GM18505 (cell line): ENCODE results near the gene GALNT9.
"Not testable (repeated sequence)": the region's sequence is repeated elsewhere in the genome, so short reads cannot be mapped to it uniquely, and the experiment has no call there.

Experiments
- ATAC-seq: cut with Tn5 transposase; IDR thresholded peaks from one replicate; pipeline ENCODE4 v1.9.1; 2021; ENCODE audit not compliant: unreplicated experiment
- POLR2A ChIP-seq: IDR thresholded peaks from 4 replicates; pipeline ENCODE4 v1.6.1; 2011; ENCODE audit warnings: borderline replicate concordance; ENCODE audit not compliant: insufficient read depth, insufficient read length; ENCODE audit errors: extremely low read depth

Gene GALNT9

GRCh38 chr12:132262256-132263060, 66.9 kb downstream of the GALNT9 start:
- TF ChIP-seq POLR2A, result no peak
- no peak for ATAC-seq

DNA sequence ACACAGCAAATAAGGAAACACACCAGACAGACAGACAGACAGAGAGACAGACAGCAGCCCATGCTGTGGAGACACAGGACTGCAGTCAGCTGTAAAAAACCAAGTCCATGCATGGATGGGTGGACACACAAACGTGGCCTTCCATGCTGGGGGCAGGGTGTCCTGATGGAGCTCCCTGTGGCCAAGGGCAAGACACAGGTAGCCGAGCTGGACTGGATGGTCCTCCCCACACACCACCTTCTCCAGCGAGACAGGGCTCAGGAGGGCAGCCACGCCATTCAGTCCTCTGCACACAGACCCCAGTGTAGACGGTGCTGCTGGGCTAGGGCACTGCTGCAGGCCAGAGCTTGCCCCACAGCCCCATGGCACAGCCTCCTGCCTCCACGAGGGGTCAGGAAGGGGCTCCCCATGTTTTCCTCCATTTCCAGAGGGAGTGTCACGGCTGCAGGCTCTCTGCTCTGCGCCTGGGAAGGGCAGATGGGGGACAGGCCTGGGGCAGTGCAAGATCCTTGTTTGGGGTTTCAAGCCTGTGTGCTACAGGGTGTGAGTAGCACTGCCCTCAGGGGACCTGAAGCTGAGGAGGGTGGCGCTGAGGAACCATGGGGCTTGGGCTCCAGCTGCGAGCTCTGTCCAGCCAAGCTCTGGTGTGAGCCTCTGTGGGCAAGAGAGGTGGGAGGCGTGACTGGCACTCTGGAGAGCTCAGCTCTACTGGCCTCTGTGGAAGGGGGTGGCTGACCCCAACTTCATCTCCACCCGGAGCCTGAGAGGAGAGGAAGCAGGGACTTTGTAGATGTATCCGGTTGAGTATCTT, 67.9 kb downstream of the GALNT9 start:
- no peak for TF ChIP-seq POLR2A
- ATAC-seq, result no peak

- no peak for TF ChIP-seq POLR2A
- ATAC-seq, result no peak
These were observed 68.7 kb downstream of the GALNT9 start for GRCh38 chr12:132260721-132261120.

- no peak for TF ChIP-seq POLR2A
- ATAC-seq, result no peak
These were observed 69.3 kb downstream of the GALNT9 start for GRCh38 chr12:132259872-132260695.

- ATAC-seq, result no peak
- TF ChIP-seq POLR2A, result no peak
These were observed 70.0 kb downstream of the GALNT9 start for GRCh38 chr12:132259364-132259871.

DNA sequence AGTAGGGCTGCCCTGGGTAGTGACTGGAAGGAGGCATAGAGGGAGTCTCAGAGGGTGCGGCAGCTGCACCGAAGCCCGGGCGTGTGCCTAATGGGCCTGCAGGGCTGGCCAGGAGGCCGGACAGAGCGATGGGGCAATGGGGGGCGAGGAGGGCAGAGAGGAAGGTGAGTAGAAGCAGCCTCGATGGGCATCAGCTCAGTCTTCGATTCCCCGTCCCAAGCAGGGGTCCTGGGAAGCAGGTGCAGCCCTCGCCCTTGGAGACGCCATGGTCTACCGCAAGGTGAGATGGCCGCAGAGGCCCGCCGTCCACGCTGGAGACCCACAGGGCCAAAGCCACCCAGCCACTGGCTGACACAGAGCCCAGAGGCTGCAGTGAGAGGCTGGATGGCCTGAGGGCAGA, 70.8 kb downstream of the GALNT9 start:
- no peak for ATAC-seq
- TF ChIP-seq POLR2A, result no peak

DNA sequence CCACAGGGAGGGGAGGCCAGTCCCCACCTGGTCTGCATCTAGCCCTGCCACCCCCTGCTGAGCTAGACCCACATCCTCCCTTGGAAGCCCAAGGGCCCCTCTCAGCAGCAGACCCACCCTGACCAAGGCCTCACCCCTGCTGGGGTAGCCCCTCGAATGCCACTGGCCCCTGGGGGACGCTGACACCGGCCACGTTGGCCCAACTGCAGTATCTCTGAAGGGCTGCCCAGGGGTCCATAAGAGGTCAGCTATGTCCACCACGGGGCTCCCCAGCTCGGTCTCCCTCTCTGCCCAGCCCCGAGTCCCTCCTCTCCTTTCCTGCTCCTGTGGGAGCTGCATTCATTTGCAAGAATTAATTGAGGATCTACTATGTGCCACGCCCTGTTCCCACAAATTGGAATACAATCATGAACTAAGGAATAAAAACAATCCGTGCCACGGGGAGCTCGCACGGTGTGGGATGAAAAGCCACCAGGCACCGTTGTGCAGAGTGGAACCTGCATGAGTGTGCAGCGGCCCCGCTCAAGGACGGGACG, 71.4 kb downstream of the GALNT9 start:
- ATAC-seq, result no peak
- no peak for TF ChIP-seq POLR2A

DNA sequence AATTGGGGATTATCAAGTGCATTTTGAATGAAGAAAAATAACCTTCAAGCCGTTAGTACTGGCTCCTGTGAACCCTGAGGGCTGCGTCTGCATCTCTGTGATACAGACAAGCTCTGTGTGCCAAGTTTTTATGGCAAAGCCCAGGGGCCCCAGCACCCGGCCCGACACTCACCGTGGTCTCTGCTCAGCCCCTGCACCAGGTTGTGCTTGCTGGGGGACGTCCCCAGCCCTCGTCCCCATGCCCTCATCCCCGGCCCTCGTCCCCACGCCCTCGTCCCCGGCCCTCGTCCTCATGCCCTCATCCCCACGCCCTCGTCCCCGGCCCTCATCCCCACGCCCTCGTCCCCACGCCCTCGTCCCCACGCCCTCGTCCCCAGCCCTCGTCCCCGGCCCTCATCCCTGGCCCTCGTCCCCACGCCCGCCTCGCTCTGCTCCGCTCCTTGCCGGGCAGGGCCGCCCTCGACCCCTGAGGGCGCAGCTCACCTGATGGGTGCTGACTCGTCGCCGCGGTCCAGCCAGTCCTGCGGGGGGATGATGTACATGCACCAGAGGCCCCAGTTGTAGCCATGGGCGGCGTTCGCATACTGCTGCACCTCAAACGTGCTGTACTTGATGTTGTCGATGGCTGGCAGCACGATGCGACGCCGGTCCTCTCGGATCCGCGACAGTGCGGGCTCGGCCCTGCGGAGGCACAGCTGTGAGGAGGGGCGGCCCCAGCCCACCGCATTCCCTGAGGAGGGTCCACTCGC, 72.0 kb downstream of the GALNT9 start:
- ATAC-seq, result no peak
- TF ChIP-seq POLR2A, result no peak

- no peak for ATAC-seq
These were observed 72.7 kb downstream of the GALNT9 start for GRCh38 chr12:132256646-132257045.

GRCh38 chr12:132255642-132256041, 73.7 kb downstream of the GALNT9 start:
- TF ChIP-seq POLR2A, result no peak
- no peak for ATAC-seq

More at GRCh38 chr12:132256646-132257045, 72.7 kb downstream of the GALNT9 start:
- no peak for TF ChIP-seq POLR2A

GRCh38 chr12:132253698-132254480, 75.5 kb downstream of the GALNT9 start:
- no peak for ATAC-seq

DNA sequence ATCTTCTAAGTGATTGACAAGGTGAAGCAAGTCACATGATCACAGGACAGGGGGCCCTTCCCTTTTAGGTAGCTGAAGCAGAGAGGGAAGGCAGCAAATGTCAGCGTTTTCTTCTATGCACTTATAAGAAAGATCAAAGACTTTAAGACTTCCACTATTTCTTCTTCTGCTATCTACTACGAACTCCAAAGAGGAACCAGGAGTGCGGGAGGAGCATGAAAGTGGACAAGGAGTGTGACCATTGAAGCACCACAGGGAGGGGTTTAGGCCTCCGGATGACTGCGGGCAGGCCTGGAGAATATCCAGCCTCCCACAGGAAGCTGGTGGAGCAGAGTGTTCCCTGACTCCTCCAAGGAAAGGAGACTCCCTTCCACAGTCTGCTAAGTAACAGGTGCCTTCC, 76.4 kb downstream of the GALNT9 start:
- not testable (repeated sequence) for ATAC-seq

More at GRCh38 chr12:132253698-132254480, 75.5 kb downstream of the GALNT9 start:
- TF ChIP-seq POLR2A, result no peak
